Memory B cell (primary cell): Measurements from ENCODE around the gene CRHR2.

ENCODE experiments used
- ATAC-seq: fragments of 150-1000 bp; cut with Tn5 transposase; 2 replicates; pipeline ENCODE4 v1.10.0; 2021; ENCODE audit warnings: low read depth, mild to moderate bottlenecking, moderate library complexity
- DNase-seq, 2 donors: peaks; one replicate each; pipeline ENCODE4 v3.0.0; 2022; ENCODE audit warnings: low spot score in 2 of 2
- H3K27ac Mint-ChIP-seq: one replicate; pipeline ENCODE4 v1.8.0; 2022; ENCODE audit warnings: mild to moderate bottlenecking, moderate library complexity, mixed read lengths
- H3K27me3 Mint-ChIP-seq: one replicate; pipeline ENCODE4 v1.8.0; 2022; ENCODE audit warnings: mixed read lengths
- H3K36me3 Mint-ChIP-seq: one replicate; pipeline ENCODE4 v1.8.0; 2022; ENCODE audit warnings: mild to moderate bottlenecking, mixed read lengths
- H3K4me1 Mint-ChIP-seq: one replicate; pipeline ENCODE4 v1.8.0; 2022; ENCODE audit warnings: mixed read lengths
- H3K4me3 Mint-ChIP-seq: one replicate; pipeline ENCODE4 v1.8.0; 2022; ENCODE audit warnings: mild to moderate bottlenecking, moderate library complexity, mixed read lengths
- H3K9me3 Mint-ChIP-seq: one replicate; pipeline ENCODE4 v1.8.0; 2022; ENCODE audit warnings: mixed read lengths

CRHR2 gene

GRCh38 chr7:30618961-30619360 is 63.3 kb downstream of the CRHR2 start:
- DNase-seq, result no peak

GRCh38 chr7:30618080-30618676 is 64.1 kb downstream of the CRHR2 start:
- Mint-ChIP-seq H3K27ac (no peak overlapping the region), H3K4me3 (no peak overlapping the region), H3K36me3 (peaks cover 33% of the 10 kb centered on the region), H3K27me3 (no peaks in the 10 kb centered on the region), H3K9me3 (no peaks in the 10 kb centered on the region), H3K4me1 (no peaks in the 10 kb centered on the region)
- ATAC-seq, result no peak
- no peak for DNase-seq

More at GRCh38 chr7:30618961-30619360, 63.3 kb downstream of the CRHR2 start:
- Mint-ChIP-seq H3K9me3 (no peaks in the 10 kb centered on the region), H3K27me3 (no peaks in the 10 kb centered on the region), H3K36me3 (peaks cover 31% of the 10 kb centered on the region), H3K27ac (no peak overlapping the region), H3K4me3 (no peak overlapping the region), H3K4me1 (no peaks in the 10 kb centered on the region)
- no peak for ATAC-seq

- Mint-ChIP-seq H3K27me3 (no peaks in the 10 kb centered on the region), H3K4me3 (no peak overlapping the region), H3K4me1 (no peaks in the 10 kb centered on the region), H3K36me3 (peaks cover 39% of the 10 kb centered on the region), H3K9me3 (no peaks in the 10 kb centered on the region), H3K27ac (no peak overlapping the region)
- DNase-seq, result no peak
- no peak for ATAC-seq
These were observed 64.9 kb downstream of the CRHR2 start for GRCh38 chr7:30617359-30617758.

- Mint-ChIP-seq H3K27ac (no peak overlapping the region), H3K4me3 (no peak overlapping the region), H3K9me3 (no peaks in the 10 kb centered on the region), H3K36me3 (peaks cover 31% of the 10 kb centered on the region), H3K4me1 (no peaks in the 10 kb centered on the region), H3K27me3 (no peaks in the 10 kb centered on the region)
- ATAC-seq (no peak), DNase-seq (no peak)
These were observed 65.9 kb downstream of the CRHR2 start for GRCh38 chr7:30616318-30616717.

- no peak overlapping the region for H3K27ac Mint-ChIP-seq
- DNase-seq (no peak), ATAC-seq (no peak)
- peaks cover 34% of the 10 kb centered on the region for H3K36me3 Mint-ChIP-seq
- H3K4me3 Mint-ChIP-seq, result no peak overlapping the region
- H3K4me1 Mint-ChIP-seq, result no peaks in the 10 kb centered on the region
- H3K9me3 Mint-ChIP-seq, result no peaks in the 10 kb centered on the region
- no peaks in the 10 kb centered on the region for H3K27me3 Mint-ChIP-seq
These were observed 68.6 kb downstream of the CRHR2 start for GRCh38 chr7:30613366-30614325.

GRCh38 chr7:30612658-30613265 is 69.5 kb downstream of the CRHR2 start:
- no peaks in the 10 kb centered on the region for H3K27me3 Mint-ChIP-seq
- ATAC-seq (no peak), DNase-seq (no peak)
- H3K4me1 Mint-ChIP-seq, result no peaks in the 10 kb centered on the region
- no peak overlapping the region for H3K27ac Mint-ChIP-seq
- no peaks in the 10 kb centered on the region for H3K9me3 Mint-ChIP-seq
- peaks cover 34% of the 10 kb centered on the region for H3K36me3 Mint-ChIP-seq
- no peak overlapping the region for H3K4me3 Mint-ChIP-seq

- Mint-ChIP-seq H3K36me3 (peaks cover 43% of the 10 kb centered on the region), H3K4me1 (no peaks in the 10 kb centered on the region), H3K27me3 (no peaks in the 10 kb centered on the region), H3K27ac (no peak overlapping the region), H3K4me3 (no peak overlapping the region), H3K9me3 (no peaks in the 10 kb centered on the region)
- DNase-seq (no peak), ATAC-seq (no peak)
These were observed 76.4 kb downstream of the CRHR2 start for GRCh38 chr7:30605832-30606231.

GRCh38 chr7:30604901-30605300 is 77.4 kb downstream of the CRHR2 start:
- DNase-seq (no peak), ATAC-seq (no peak)
- H3K36me3 Mint-ChIP-seq, result peaks cover 39% of the 10 kb centered on the region
- no peaks in the 10 kb centered on the region for H3K4me1 Mint-ChIP-seq
- no peaks in the 10 kb centered on the region for H3K9me3 Mint-ChIP-seq
- H3K4me3 Mint-ChIP-seq, result no peak overlapping the region
- no peaks in the 10 kb centered on the region for H3K27me3 Mint-ChIP-seq
- H3K27ac Mint-ChIP-seq, result no peak overlapping the region
